ENCODE data around the gene ARHGAP31.

ARHGAP31 gene

GRCh38 chr3:119356646-119357045 is 62.5 kb downstream of the ARHGAP31 start:
- no peak overlapping the region for H3K4me3 ChIP-seq
- peaks cover 0 to 15% (median 0%) of the 10 kb centered on the region in 11 experiments; a peak in 3 of 22 replicates for H3K36me3 ChIP-seq
- H3K4me1 ChIP-seq, result peaks cover 33 to 40% (median 36%) of the 10 kb centered on the region in 10 experiments

GRCh38 chr3:119357190-119357589 is 63.0 kb downstream of the ARHGAP31 start:
- Histone ChIP-seq H4K20me1 (peaks cover 0 to 47% (median 0%) of the 10 kb centered on the region in 11 experiments; a peak in 5 of 22 replicates), H3K36me3 (peaks cover 0 to 20% (median 0%) of the 10 kb centered on the region in 11 experiments; a peak in 3 of 22 replicates), H3K27ac (no peak overlapping the region), H3K4me2 (0 out of 22 replicates have a peak overlapping the region, but pooled peaks of 1 of the 11 experiments have one; percentile 7), H3K4me3 (no peak overlapping the region), H3K9ac (no peak overlapping the region), H3K9me3 (replicated peaks in 1 of 11) (no peaks in the 10 kb centered on the region), H3K27me3 (no peaks in the 10 kb centered on the region), H3K4me1 (peaks cover 27 to 34% (median 30%) of the 10 kb centered on the region in 10 experiments)
- no peak for TF ChIP-seq Cebpa-rat (IDR thresholded peaks at IDR 0.05)

More at GRCh38 chr3:119356646-119357045, 62.5 kb downstream of the ARHGAP31 start:
- Histone ChIP-seq H3K9ac (no peak overlapping the region), H3K9me3 (replicated peaks in 1 of 11) (no peaks in the 10 kb centered on the region), H4K20me1 (peaks cover 0 to 47% (median 0%) of the 10 kb centered on the region in 11 experiments; a peak in 5 of 22 replicates), H3K4me2 (no peak overlapping the region), H3K27me3 (no peaks in the 10 kb centered on the region), H3K27ac (no peak overlapping the region)
- no peak for TF ChIP-seq Cebpa-rat (IDR thresholded peaks at IDR 0.05)

- H3K27ac ChIP-seq, result peak overlapping the region in 4 of 11 experiments; percentile 19 to 38 (median 28); a peak in 1 of 22 replicates
- H4K20me1 ChIP-seq, result peaks cover 0 to 42% (median 0%) of the 10 kb centered on the region in 11 experiments; a peak in 4 of 22 replicates
- H3K4me2 ChIP-seq, result peak overlapping the region; percentile 31 to 78 (median 54)
- no peaks in the 10 kb centered on the region for H3K9me3 ChIP-seq (replicated peaks in 1 of 11)
- H3K36me3 ChIP-seq, result peaks cover 0 to 41% (median 0%) of the 10 kb centered on the region in 11 experiments; a peak in 4 of 22 replicates
- no peak for TF ChIP-seq Cebpa-rat (IDR thresholded peaks at IDR 0.05)
- peaks cover 8 to 18% (median 11%) of the 10 kb centered on the region in 10 experiments for H3K4me1 ChIP-seq
- no peaks in the 10 kb centered on the region for H3K27me3 ChIP-seq
- no peak overlapping the region for H3K4me3 ChIP-seq
- peak overlapping the region in 4 of 11 experiments; percentile 2 to 45 (median 26); a peak in 3 of 22 replicates for H3K9ac ChIP-seq
These were observed 65.5 kb downstream of the ARHGAP31 start for GRCh38 chr3:119359476-119360326.

GRCh38 chr3:119360736-119361462 is 66.7 kb downstream of the ARHGAP31 start:
- no peak overlapping the region for H3K4me2 ChIP-seq
- no peak overlapping the region for H3K9ac ChIP-seq
- H3K4me1 ChIP-seq, result peaks cover 8 to 18% (median 11%) of the 10 kb centered on the region in 10 experiments
- peaks cover 0 to 46% (median 0%) of the 10 kb centered on the region in 11 experiments; a peak in 6 of 22 replicates for H3K36me3 ChIP-seq
- no peak for TF ChIP-seq Cebpa-rat (IDR thresholded peaks at IDR 0.05)
- no peak overlapping the region for H3K27ac ChIP-seq
- H3K27me3 ChIP-seq, result no peaks in the 10 kb centered on the region
- peaks cover 0 to 42% (median 0%) of the 10 kb centered on the region in 11 experiments; a peak in 4 of 22 replicates for H4K20me1 ChIP-seq
- no peaks in the 10 kb centered on the region for H3K9me3 ChIP-seq (replicated peaks in 1 of 11)
- H3K4me3 ChIP-seq, result no peak overlapping the region

DNA sequence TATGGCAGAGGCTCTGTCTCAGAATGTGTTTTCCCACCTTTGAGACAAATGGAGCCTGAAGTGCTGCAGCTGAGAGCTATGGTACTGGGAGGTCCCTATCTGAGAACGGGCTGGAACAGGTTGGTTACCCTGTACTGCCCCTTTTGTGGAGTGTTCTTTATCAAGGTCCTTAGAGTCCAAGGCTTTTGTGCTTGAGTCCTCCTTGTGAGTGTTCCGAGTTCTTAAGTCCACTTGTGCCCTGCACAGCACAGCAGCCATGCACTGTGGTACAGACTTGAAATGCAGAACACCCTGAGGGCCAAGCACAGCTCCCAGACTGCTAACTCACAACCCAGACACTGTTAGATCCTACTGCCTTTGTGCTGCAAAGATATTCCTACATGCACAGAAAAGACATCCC is 67.8 kb downstream of the ARHGAP31 start:
- H3K9ac ChIP-seq, result no peak overlapping the region
- H3K9me3 ChIP-seq (replicated peaks in 1 of 11), result no peaks in the 10 kb centered on the region
- H3K4me3 ChIP-seq, result no peak overlapping the region
- H3K36me3 ChIP-seq, result peaks cover 0 to 56% (median 0%) of the 10 kb centered on the region in 11 experiments; a peak in 6 of 22 replicates
- no peak overlapping the region for H3K27ac ChIP-seq
- no peak overlapping the region for H3K4me2 ChIP-seq
- H3K27me3 ChIP-seq, result no peaks in the 10 kb centered on the region
- H4K20me1 ChIP-seq, result peaks cover 0 to 38% (median 0%) of the 10 kb centered on the region in 11 experiments; a peak in 4 of 22 replicates
- peaks cover 8 to 17% (median 11%) of the 10 kb centered on the region in 10 experiments for H3K4me1 ChIP-seq
- TF ChIP-seq Cebpa-rat (IDR thresholded peaks at IDR 0.05), result no peak

DNA sequence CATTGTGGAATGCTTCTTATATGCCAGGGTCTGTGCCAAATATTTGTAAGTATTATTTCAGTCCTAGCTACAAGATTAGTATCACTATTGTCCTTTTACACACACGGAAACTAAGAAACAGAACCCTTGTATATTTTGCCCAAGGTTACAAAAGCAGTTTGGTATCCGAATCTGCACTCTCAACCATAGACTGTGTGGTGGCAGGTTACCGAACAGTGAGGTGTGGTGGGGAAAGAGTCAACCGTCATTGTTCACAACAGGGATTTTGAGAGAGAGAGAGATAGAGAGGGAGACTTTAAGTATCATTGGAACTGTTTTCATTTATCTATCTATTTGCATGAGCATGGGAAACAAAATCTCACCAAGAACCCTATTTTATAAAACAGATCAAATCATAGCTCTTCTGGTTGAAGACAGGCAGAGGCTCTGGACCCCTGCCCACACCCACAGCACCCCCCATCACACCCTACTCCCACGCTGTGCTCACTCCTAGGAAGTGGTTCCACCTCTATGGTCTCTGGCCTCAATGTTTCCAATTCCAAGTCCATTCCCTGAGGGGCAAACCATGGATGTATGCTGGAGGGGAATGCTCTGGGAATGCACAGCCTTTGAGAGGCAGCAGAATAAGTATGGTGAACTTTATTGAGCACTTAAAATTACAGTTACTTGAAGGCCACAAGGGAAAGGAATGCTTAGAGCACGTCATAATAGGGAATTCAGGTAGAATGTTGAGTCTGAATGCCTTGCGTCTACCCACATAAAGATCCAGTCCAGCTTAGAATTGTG is 69.0 kb downstream of the ARHGAP31 start:
- no peak for TF ChIP-seq Cebpa-rat (IDR thresholded peaks at IDR 0.05)
- no peak overlapping the region for H3K27ac ChIP-seq
- peaks cover 0 to 35% (median 0%) of the 10 kb centered on the region in 11 experiments; a peak in 4 of 22 replicates for H4K20me1 ChIP-seq
- no peak overlapping the region for H3K4me2 ChIP-seq
- no peaks in the 10 kb centered on the region for H3K9me3 ChIP-seq (replicated peaks in 1 of 11)
- no peaks in the 10 kb centered on the region for H3K27me3 ChIP-seq
- peaks cover 8 to 16% (median 11%) of the 10 kb centered on the region in 10 experiments for H3K4me1 ChIP-seq
- H3K36me3 ChIP-seq, result peaks cover 0 to 67% (median 0%) of the 10 kb centered on the region in 11 experiments; a peak in 7 of 22 replicates
- H3K9ac ChIP-seq, result no peak overlapping the region
- no peak overlapping the region for H3K4me3 ChIP-seq

DNA sequence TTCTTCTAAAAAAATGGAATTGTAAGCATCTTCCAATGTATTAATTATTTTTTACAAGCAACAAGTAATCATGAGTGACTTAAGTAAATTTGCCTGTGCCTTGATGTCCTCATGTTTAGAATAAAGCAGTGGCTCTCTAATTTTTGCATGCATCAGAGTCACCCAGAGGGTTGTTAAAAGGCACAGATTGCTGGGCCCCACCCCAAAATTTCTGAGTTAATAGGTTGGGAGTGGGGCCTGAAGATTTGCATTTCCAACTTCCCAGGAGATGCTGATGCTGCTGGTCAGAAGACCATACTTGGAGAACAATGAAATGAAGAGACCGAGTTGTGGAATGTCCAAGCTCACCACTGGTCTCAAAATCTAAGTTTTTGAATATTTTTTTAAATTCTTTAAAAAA is 70.2 kb downstream of the ARHGAP31 start:
- no peak overlapping the region for H3K4me2 ChIP-seq
- H3K27me3 ChIP-seq, result no peaks in the 10 kb centered on the region
- TF ChIP-seq Cebpa-rat (IDR thresholded peaks at IDR 0.05), result no peak
- H3K4me1 ChIP-seq, result peaks cover 6 to 10% (median 8%) of the 10 kb centered on the region in 10 experiments
- no peak overlapping the region for H3K9ac ChIP-seq
- H3K9me3 ChIP-seq (replicated peaks in 1 of 11), result no peaks in the 10 kb centered on the region
- peaks cover 0 to 35% (median 0%) of the 10 kb centered on the region in 11 experiments; a peak in 4 of 22 replicates for H4K20me1 ChIP-seq
- H3K27ac ChIP-seq, result no peak overlapping the region
- H3K36me3 ChIP-seq, result peaks cover 0 to 79% (median 0%) of the 10 kb centered on the region in 11 experiments; a peak in 7 of 22 replicates
- H3K4me3 ChIP-seq, result no peak overlapping the region

- no peak for TF ChIP-seq Cebpa-rat (IDR thresholded peaks at IDR 0.05)
- no peaks in the 10 kb centered on the region for H3K4me1 ChIP-seq
- peaks cover 0 to 26% (median 0%) of the 10 kb centered on the region in 11 experiments; a peak in 3 of 22 replicates for H4K20me1 ChIP-seq
- no peaks in the 10 kb centered on the region for H3K9me3 ChIP-seq (replicated peaks in 1 of 11)
- no peak overlapping the region for H3K9ac ChIP-seq
- H3K27me3 ChIP-seq, result no peaks in the 10 kb centered on the region
- no peak overlapping the region for H3K4me2 ChIP-seq
- H3K36me3 ChIP-seq, result peaks cover 0 to 90% (median 0%) of the 10 kb centered on the region in 11 experiments; a peak in 7 of 22 replicates
- no peak overlapping the region for H3K27ac ChIP-seq
- no peak overlapping the region for H3K4me3 ChIP-seq
These were observed 71.2 kb downstream of the ARHGAP31 start for GRCh38 chr3:119365418-119365817.

Data from BLaER1 treated with 17β-estradiol and CSF1 and Interleukin-3, amounts not matched to agents 10 nM and 100 nM (cell line).